ENCODE data around the gene TAS2R30. TPM values are rescaled to one million over a fixed set of nuclear protein-coding genes. Genes with fewer than 3 reads are reported as not detected.
A peak's percentile ranks its signal among the peaks of the same experiment; 100 is the strongest.

The TAS2R30 gene
- total and polyA plus RNA-seq, 2 donors (not counting 1 experiment from before 2014, with no cell fraction given) = 9.5 TPM; not detected in 1

- Mint-ChIP-seq H3K27me3 (no peaks in the 10 kb centered on the region), H3K9me3 (ENCODE audit: insufficient read depth) (no peaks in the 10 kb centered on the region), H3K4me1 (peaks cover 44% of the 10 kb centered on the region), H3K27ac (peak within 1 kb of the TSS; percentile 97), H3K4me3 (peak within 1 kb of the TSS; percentile 99)
- H3K9ac ChIP-seq (ENCODE audit: low read length) = peak within 1 kb of the TSS; percentile 73
- ATAC-seq (ENCODE audit: low read depth) = peak; percentile 95
- H3K4me1 ChIP-seq (ENCODE audit: control insufficient read depth in 2 of 2, insufficient read depth in 2 of 2, low read length in 2 of 2) = peaks cover 22 to 25% of the 10 kb centered on the region in 2 donors
- H3K27ac ChIP-seq (ENCODE audit: low read length in 2 of 2) = peak within 1 kb of the TSS; percentile 53 to 71
- peaks cover 0 to 15% of the 10 kb centered on the region in 2 experiments for H3K36me3 ChIP-seq (replicated peaks in 1 of 2; ENCODE audit: control extremely low read depth in 1 of 2, control insufficient read depth in 1 of 2, extremely low read depth in 1 of 2, insufficient read depth in 2 of 2, low read length in 1 of 2)
- H3K79me2 ChIP-seq (ENCODE audit: control insufficient read depth, insufficient read depth, low read length) = peaks cover 72% of the 10 kb centered on the region
- ChIA-PET POLR2A (interaction anchor here (0.7 to 1.6 kb wide), 3 partner anchors 9 to 436 kb away, joined by 3 to 6 read pairs (median 3); no protein-coding TSS in a partner anchor), CTCF (interaction anchor here (0.6 to 1.9 kb wide), 6 partner anchors 9 to 1246 kb away, joined by 3 to 4 read pairs (median 3); no protein-coding TSS in a partner anchor)
- under 1% methylated on average over 66 of the region's 70 CpGs for WGBS (ENCODE audit: insufficient coverage)
- H4K20me1 ChIP-seq (ENCODE audit: control insufficient read depth, insufficient read depth, low read length, poor library complexity, severe bottlenecking) = peaks cover 50% of the 10 kb centered on the region
- H3K4me3 ChIP-seq (ENCODE audit: control extremely low read depth in 1 of 5, extremely low read depth in 1 of 5, insufficient read depth in 1 of 5, low read depth in 2 of 5, low read length in 4 of 5) = peak within 1 kb of the TSS; percentile 43 to 75 (median 61)
- no peaks in the 10 kb centered on the region for H3K27me3 ChIP-seq (replicated peaks in 1 of 4; ENCODE audit: control extremely low read depth in 1 of 4, control insufficient read depth in 3 of 4, insufficient read depth in 4 of 4, low read length in 3 of 4)
- TF ChIP-seq EZH2 (IDR thresholded peaks at IDR 0.05; ENCODE audit: borderline replicate concordance, insufficient read depth, low read depth, low read length, poor library complexity, severe bottlenecking) = no peak
- no peak for TF ChIP-seq CTCF (IDR thresholded peaks at IDR 0.05)
- no peaks in the 10 kb centered on the region for H3K9me3 ChIP-seq (ENCODE audit: control extremely low read depth in 1 of 3, control insufficient read depth in 2 of 3, insufficient read depth in 1 of 3, low read length in 2 of 3)
- H2AFZ ChIP-seq (ENCODE audit: insufficient read depth, low read depth, low read length, poor library complexity, severe bottlenecking) = peak within 1 kb of the TSS; percentile 85
- DNase-seq = peak; percentile 93
- intact Hi-C loops (cut with micrococcal nuclease) = loop anchor here (1.0 to 10.0 kb wide), 3 partner anchors 558 to 957 kb away; partner anchors contain the start of genes GABARAPL1 and MAGOHB
- H3K4me2 ChIP-seq (replicated peaks; ENCODE audit: low read depth, low read length, poor library complexity, severe bottlenecking) = peak within 1 kb of the TSS; percentile 82
Measured at GRCh38 chr12:11171145-11171968, 36.9 kb upstream of the TAS2R30 start, which contains the start of gene SMIM10L1. SMIM10L1 (plus strand) TSS chr12:11171194; CDS start chr12:11171357, 163 bp downstream.
